ENCODE measurements around the gene SOX15. TPM values are rescaled to one million over a fixed set of nuclear protein-coding genes. Genes with fewer than 3 reads are reported as not detected.

The SOX15 gene
- total RNA-seq, 6 donors from 2014 or later = 0.63 to 1.5 (median 0.71) TPM; not detected in 3

GRCh38 chr17:7556627-7557026 is 33.3 kb downstream of the SOX15 start:
- H3K27ac ChIP-seq = peak overlapping the region; percentile 95 to 97 (median 96)
- H3K9me3 ChIP-seq = no peaks in the 10 kb centered on the region
- DNase-seq (no peak), ATAC-seq (ENCODE audit: low FRiP score in 2 of 2) (no peak)
- H3K4me1 ChIP-seq = peaks cover 39 to 57% (median 46%) of the 10 kb centered on the region in 4 donors
- H3K4me3 ChIP-seq = no peak overlapping the region
- H3K36me3 ChIP-seq = no peaks in the 10 kb centered on the region
- 76 to 80% methylated on average over 12 of the region's 12 CpGs for WGBS, 2 donors
- TF ChIP-seq CTCF (IDR thresholded peaks at IDR 0.05) (no peak), EP300 (IDR thresholded peaks at IDR 0.05) (no peak)
- no peaks in the 10 kb centered on the region for H3K27me3 ChIP-seq

- Histone ChIP-seq H3K9me3 (no peaks in the 10 kb centered on the region), H3K4me3 (no peak overlapping the region), H3K4me1 (peaks cover 35 to 49% (median 40%) of the 10 kb centered on the region in 4 donors), H3K27ac (no peak overlapping the region), H3K27me3 (no peaks in the 10 kb centered on the region), H3K36me3 (peaks cover 0 to 4% (median 0%) of the 10 kb centered on the region in 4 donors)
- DNase-seq = no peak
- ATAC-seq (ENCODE audit: low FRiP score in 2 of 2) = no peak
- TF ChIP-seq EP300 (IDR thresholded peaks at IDR 0.05) (no peak), POLR2A (IDR thresholded peaks at IDR 0.05) (no peak), POLR2AphosphoS5 (IDR thresholded peaks at IDR 0.05) (no peak), CTCF (IDR thresholded peaks at IDR 0.05) (no peak)
- 71 to 73% methylated on average over 10 of the region's 10 CpGs for WGBS, 2 donors
Observed at GRCh38 chr17:7555320-7555948, 34.5 kb downstream of the SOX15 start.

- Histone ChIP-seq H3K27me3 (no peaks in the 10 kb centered on the region), H3K27ac (peak overlapping the region; percentile 41 to 70 (median 61)), H3K36me3 (peaks cover 0 to 4% (median 0%) of the 10 kb centered on the region in 4 donors), H3K4me1 (peaks cover 26 to 46% (median 33%) of the 10 kb centered on the region in 4 donors), H3K4me3 (no peak overlapping the region), H3K9me3 (no peaks in the 10 kb centered on the region)
- DNase-seq (no peak), ATAC-seq (ENCODE audit: low FRiP score in 2 of 2) (no peak)
- TF ChIP-seq CTCF (IDR thresholded peaks at IDR 0.05) (no peak), POLR2A (IDR thresholded peaks at IDR 0.05) (no peak), POLR2AphosphoS5 (IDR thresholded peaks at IDR 0.05) (no peak), EP300 (IDR thresholded peaks at IDR 0.05) (no peak)
- 88 to 95% methylated on average over 1 of the region's 1 CpG for WGBS, 2 donors
Observed at GRCh38 chr17:7553356-7553755, 36.5 kb downstream of the SOX15 start.

- H3K36me3 ChIP-seq = peaks cover 0 to 4% (median 0%) of the 10 kb centered on the region in 4 donors
- ATAC-seq (ENCODE audit: low FRiP score in 2 of 2) (peak in 1 of 2 donors; percentile 56), DNase-seq (peak in 1 of 2 donors; percentile 40)
- TF ChIP-seq EP300 (IDR thresholded peaks at IDR 0.05) = no peak
- TF ChIP-seq CTCF (IDR thresholded peaks at IDR 0.05) = no peak
- TF ChIP-seq POLR2A (IDR thresholded peaks at IDR 0.05) = peak in 1 of 4 donors; percentile 59
- TF ChIP-seq POLR2AphosphoS5 (IDR thresholded peaks at IDR 0.05) = peak in 1 of 2 donors; percentile 28
- H3K27ac ChIP-seq = peak overlapping the region in 3 of 4 donors; percentile 63 to 73 (median 69)
- no peaks in the 10 kb centered on the region for H3K27me3 ChIP-seq
- no peak overlapping the region for H3K4me3 ChIP-seq
- no peaks in the 10 kb centered on the region for H3K9me3 ChIP-seq
- H3K4me1 ChIP-seq = peaks cover 26 to 45% (median 31%) of the 10 kb centered on the region in 4 donors
- 55 to 70% methylated on average over 6 of the region's 6 CpGs for WGBS, 2 donors
Observed at GRCh38 chr17:7552621-7553051, 37.3 kb downstream of the SOX15 start.

- DNase-seq (no peak), ATAC-seq (ENCODE audit: low FRiP score in 2 of 2) (no peak)
- Histone ChIP-seq H3K4me1 (peaks cover 18 to 34% (median 19%) of the 10 kb centered on the region in 4 donors), H3K27me3 (no peaks in the 10 kb centered on the region), H3K36me3 (peaks cover 0 to 4% (median 0%) of the 10 kb centered on the region in 4 donors), H3K9me3 (no peaks in the 10 kb centered on the region), H3K4me3 (no peak overlapping the region), H3K27ac (peak overlapping the region in 3 of 4 donors; percentile 63 to 96 (median 69))
- 84 to 93% methylated on average over 4 of the region's 4 CpGs for WGBS, 2 donors
- no peak for TF ChIP-seq POLR2A (IDR thresholded peaks at IDR 0.05)
- no peak for TF ChIP-seq CTCF (IDR thresholded peaks at IDR 0.05)
- no peak for TF ChIP-seq POLR2AphosphoS5 (IDR thresholded peaks at IDR 0.05)
- TF ChIP-seq EP300 (IDR thresholded peaks at IDR 0.05) = no peak
Observed at GRCh38 chr17:7551396-7551795, 38.5 kb downstream of the SOX15 start.

All from upper lobe of left lung (tissue), 6 donors.